H9 (cell line): ENCODE data around the gene PLEKHM1. TPM values are rescaled to one million over a fixed set of nuclear protein-coding genes. Genes with fewer than 3 reads are reported as not detected.

Experiments
- DNase-seq: peaks from one replicate; pipeline ENCODE4 v3.0.0-alpha.2; 2017
- H2AFZ ChIP-seq: one replicate; pipeline ENCODE4 v1.6.1; 2013; ENCODE audit warnings: mild to moderate bottlenecking, low read length, control low read depth, moderate library complexity
- H2AK5ac ChIP-seq: 2 replicates; pipeline ENCODE4 v1.6.1; 2013; ENCODE audit warnings: low read length, control low read depth, mixed read lengths; ENCODE audit not compliant: insufficient read length
- H2BK120ac ChIP-seq: one replicate; pipeline ENCODE4 v1.6.1; 2013; ENCODE audit warnings: low read depth, mild to moderate bottlenecking, low read length, control low read depth, inconsistent platforms; ENCODE audit not compliant: poor library complexity, severe bottlenecking
- H2BK12ac ChIP-seq: 2 replicates; pipeline ENCODE4 v1.6.1; 2013; ENCODE audit warnings: low read length, control low read depth, mixed read lengths, low read depth; ENCODE audit not compliant: insufficient read length
- H2BK15ac ChIP-seq: 2 replicates; pipeline ENCODE4 v1.6.1; 2013; ENCODE audit warnings: low read depth, low read length, control low read depth
- H2BK20ac ChIP-seq: one replicate; pipeline ENCODE4 v1.6.1; 2013; ENCODE audit warnings: low read depth, mild to moderate bottlenecking, low read length, control low read depth, inconsistent platforms; ENCODE audit not compliant: poor library complexity, severe bottlenecking
- H2BK5ac ChIP-seq: 2 replicates; pipeline ENCODE4 v1.6.1; 2013; ENCODE audit warnings: low read length, control low read depth, mixed read lengths; ENCODE audit not compliant: insufficient read length
- H3K14ac ChIP-seq: 2 replicates; pipeline ENCODE4 v1.6.1; 2013; ENCODE audit warnings: low read length, control low read depth; ENCODE audit not compliant: insufficient read depth
- H3K18ac ChIP-seq: 2 replicates; pipeline ENCODE4 v1.6.1; 2013; ENCODE audit warnings: low read depth, mild to moderate bottlenecking, mixed read lengths, low read length, control low read depth; ENCODE audit not compliant: insufficient read length
- H3K23ac ChIP-seq: 2 replicates; pipeline ENCODE4 v1.6.1; 2013; ENCODE audit warnings: low read length, control low read depth, mixed read lengths, low read depth; ENCODE audit not compliant: insufficient read length
- H3K23me2 ChIP-seq: 2 replicates; pipeline ENCODE4 v1.6.1; 2013; ENCODE audit warnings: low read depth, mild to moderate bottlenecking, mixed read lengths, low read length, control low read depth; ENCODE audit not compliant: insufficient read length, poor library complexity, severe bottlenecking
- H3K27ac ChIP-seq: 2 replicates; pipeline ENCODE4 v1.5.1; 2013; ENCODE audit warnings: low read length, control low read depth, mixed read lengths, low read depth; ENCODE audit not compliant: insufficient read length
- H3K27me3 ChIP-seq: 2 replicates; pipeline ENCODE4 v1.6.1; 2013; ENCODE audit warnings: low read length, control low read depth, inconsistent platforms; ENCODE audit not compliant: insufficient read depth
- H3K4ac ChIP-seq: 2 replicates; pipeline ENCODE4 v1.6.1; 2013; ENCODE audit warnings: low read depth, mild to moderate bottlenecking, control low read depth, inconsistent platforms, low read length, moderate library complexity
- H3K4me1 ChIP-seq: 2 replicates; pipeline ENCODE4 v1.6.1; 2013; ENCODE audit warnings: low read length, control low read depth, inconsistent platforms; ENCODE audit not compliant: insufficient read depth
- H3K4me2 ChIP-seq: 2 replicates; pipeline ENCODE4 v1.6.1; 2013; ENCODE audit warnings: low read length, control low read depth, mixed read lengths; ENCODE audit not compliant: insufficient read length, insufficient read depth
- H3K56ac ChIP-seq: 2 replicates; pipeline ENCODE4 v1.6.1; 2013; ENCODE audit warnings: low read depth, mild to moderate bottlenecking, mixed read lengths, low read length, control low read depth; ENCODE audit not compliant: insufficient read length
- H3K79me1 ChIP-seq: 2 replicates; pipeline ENCODE4 v1.6.1; 2013; ENCODE audit warnings: low read depth, mild to moderate bottlenecking, moderate library complexity, low read length, control low read depth, inconsistent platforms; ENCODE audit not compliant: insufficient read depth, poor library complexity, severe bottlenecking
- H3K79me2 ChIP-seq: 2 replicates; pipeline ENCODE4 v1.6.1; 2013; ENCODE audit warnings: low read length, control low read depth, inconsistent platforms; ENCODE audit not compliant: insufficient read depth
- H3K9ac ChIP-seq: 2 replicates; pipeline ENCODE4 v1.6.1; 2013; ENCODE audit warnings: low read length, control low read depth, mixed read lengths; ENCODE audit not compliant: insufficient read length; ENCODE audit errors: extremely low read depth
- H3K9me3 ChIP-seq: one replicate; pipeline ENCODE4 v1.6.1; 2013; ENCODE audit warnings: low read depth, low read length, inconsistent platforms; ENCODE audit not compliant: control insufficient read depth
- H3T11ph ChIP-seq: one replicate; pipeline ENCODE4 v1.6.1; 2013; ENCODE audit warnings: mild to moderate bottlenecking, low read length, control low read depth, inconsistent platforms
- H4K20me1 ChIP-seq: one replicate; pipeline ENCODE4 v1.6.1; 2013; ENCODE audit not compliant: control insufficient read depth, insufficient read length, insufficient read depth
- H4K5ac ChIP-seq: 2 replicates; pipeline ENCODE4 v1.6.1; 2013; ENCODE audit warnings: low read depth, mild to moderate bottlenecking, mixed read lengths, low read length, control low read depth; ENCODE audit not compliant: insufficient read length
- H4K8ac ChIP-seq: replicated peaks from 2 replicates; pipeline ENCODE4 v1.6.1; 2013; ENCODE audit warnings: low read length, control low read depth, mixed read lengths, low read depth; ENCODE audit not compliant: insufficient read length
- H4K91ac ChIP-seq: 2 replicates; pipeline ENCODE4 v1.6.1; 2013; ENCODE audit warnings: low read depth, mild to moderate bottlenecking, moderate library complexity, mixed read lengths, low read length, control low read depth; ENCODE audit not compliant: insufficient read length
- H3K27ac Mint-ChIP-seq, 3 experiments: 2 replicates in 2 of 3; 3 replicates in 1 of 3; pipeline ENCODE4 v1.8.0; 2020 to 2021; ENCODE audit warnings: mixed read lengths in 3 of 3, mild to moderate bottlenecking in 1 of 3, moderate library complexity in 1 of 3
- H3K27me3 Mint-ChIP-seq: 2 replicates; pipeline ENCODE4 v1.8.0; 2021; ENCODE audit warnings: low read depth, mild to moderate bottlenecking, moderate library complexity, mixed read lengths
- H3K36me3 Mint-ChIP-seq, 3 experiments: 2 replicates in 2 of 3; 3 replicates in 1 of 3; pipeline ENCODE4 v1.8.0; 2020 to 2021; ENCODE audit warnings: low read depth in 3 of 3, mixed read lengths in 3 of 3; ENCODE audit not compliant: insufficient read depth in 1 of 3
- H3K4me1 Mint-ChIP-seq, 2 experiments: 2 replicates each; pipeline ENCODE4 v1.8.0; 2020; ENCODE audit warnings: mixed read lengths in 2 of 2
- H3K4me3 Mint-ChIP-seq, 2 experiments: 2 replicates in 1 of 2; 3 replicates in 1 of 2; pipeline ENCODE4 v1.8.0; 2020 to 2021; ENCODE audit warnings: mild to moderate bottlenecking in 2 of 2, mixed read lengths in 2 of 2, moderate library complexity in 1 of 2
- H3K9me3 Mint-ChIP-seq, 2 experiments: 2 replicates in 1 of 2; 3 replicates in 1 of 2; pipeline ENCODE4 v1.8.0; 2020; ENCODE audit warnings: mild to moderate bottlenecking in 2 of 2, mixed read lengths in 2 of 2, moderate library complexity in 1 of 2
- CTCF ChIP-seq: fragments of 200-600 bp; sonication (generic); conservative IDR thresholded peaks from 3 replicates; pipeline ENCODE4 v1.8.0; 2021; ENCODE audit warnings: antibody characterized with exemption, mild to moderate bottlenecking
- WGBS: extraction: QIAGEN DNeasy Blood & Tissue Kit; methylation state at CpG from one replicate; pipeline ENCODE4 v1.1.7; 2013; ENCODE audit warnings: missing lambda C conversion rate, low lambda C conversion rate, mixed read lengths; ENCODE audit not compliant: insufficient read length; ENCODE audit errors: extremely low coverage; 5-methylcytosine and 5-hydroxymethylcytosine counted together
- total RNA-seq: library from RNA; stranded (reverse); gene quantifications from 2 replicates; pipeline ENCODE4 v1.2.1, GENCODE V29; 2021

PLEKHM1 gene
- total RNA-seq, 1 experiment from 2014 or later = 20.7 TPM

DNA sequence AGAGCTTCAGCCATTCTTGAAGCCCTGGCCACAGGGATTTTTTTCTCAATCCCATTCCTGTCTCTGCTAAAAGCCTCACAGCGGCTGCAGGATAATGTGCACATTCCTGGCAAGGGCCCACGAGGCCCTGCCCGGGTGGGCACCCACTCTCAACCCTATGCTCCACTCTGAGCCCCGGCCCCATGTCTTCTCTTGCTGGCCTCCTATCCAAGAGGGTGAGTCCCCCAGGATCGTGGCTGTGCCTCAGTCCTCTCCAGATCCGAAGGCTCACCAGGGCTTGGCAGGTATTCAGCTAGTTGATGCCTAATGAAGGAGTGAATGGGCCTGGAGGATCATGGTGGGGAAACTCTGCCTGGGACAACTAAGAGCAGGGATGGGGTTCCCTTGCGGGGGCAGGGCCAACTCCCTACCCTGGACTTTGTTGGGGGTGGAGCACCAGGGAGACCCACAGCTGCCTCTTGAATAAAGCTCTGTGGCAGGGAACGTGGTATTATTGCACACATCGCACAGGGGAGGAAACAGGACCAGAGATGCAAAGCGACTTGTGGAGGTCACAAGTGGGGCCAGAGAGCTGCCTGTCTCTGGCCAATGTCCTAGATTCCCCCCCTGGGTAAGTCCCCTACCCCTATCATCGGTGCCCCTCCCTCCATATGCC is 63.2 kb downstream of the PLEKHM1 start:
- peaks cover 57% of the 10 kb centered on the region for H3K27me3 Mint-ChIP-seq
- no peak overlapping the region for H4K8ac ChIP-seq
- peaks cover 4% of the 10 kb centered on the region for H4K20me1 ChIP-seq
- no peak overlapping the region for H3K9ac ChIP-seq
- no peak overlapping the region for H3K14ac ChIP-seq
- H3K4me2 ChIP-seq = no peak overlapping the region
- no peak overlapping the region for H4K5ac ChIP-seq
- H2AK5ac ChIP-seq = no peak overlapping the region
- H3K23ac ChIP-seq = no peak overlapping the region
- peaks cover 16% of the 10 kb centered on the region; the same call in 1 of the 2 replicates for H3K27me3 ChIP-seq
- H3K27ac Mint-ChIP-seq = no peak overlapping the region
- no peak overlapping the region for H2BK5ac ChIP-seq
- H3K23me2 ChIP-seq = peaks cover 18% of the 10 kb centered on the region
- H3K9me3 ChIP-seq = no peaks in the 10 kb centered on the region
- peaks cover 30 to 43% of the 10 kb centered on the region in 2 experiments for H3K4me1 Mint-ChIP-seq
- H3K79me1 ChIP-seq = no peaks in the 10 kb centered on the region
- no peak overlapping the region for H2BK20ac ChIP-seq
- no peak overlapping the region for H3K18ac ChIP-seq
- H3K4ac ChIP-seq = no peak overlapping the region
- no peak overlapping the region for H2BK12ac ChIP-seq
- no peak overlapping the region for H3K56ac ChIP-seq
- peak; percentile 28 for DNase-seq
- WGBS = no CpG with 5 or more reads among the region's 11 CpGs
- no peak overlapping the region for H3T11ph ChIP-seq
- H3K9me3 Mint-ChIP-seq = peaks cover 5 to 7% of the 10 kb centered on the region in 2 experiments; a peak in 4 of 5 replicates
- H2BK15ac ChIP-seq = no peak overlapping the region
- H3K4me1 ChIP-seq = no peaks in the 10 kb centered on the region
- no peak for TF ChIP-seq CTCF
- no peaks in the 10 kb centered on the region for H3K79me2 ChIP-seq
- H2AFZ ChIP-seq = no peak overlapping the region
- peaks cover 0 to 6% (median 2%) of the 10 kb centered on the region in 3 experiments; a peak in 4 of 7 replicates for H3K36me3 Mint-ChIP-seq
- no peak overlapping the region for H2BK120ac ChIP-seq
- peak overlapping the region in 1 of 2 experiments; percentile 57; a peak in 2 of 5 replicates for H3K4me3 Mint-ChIP-seq
- H3K27ac ChIP-seq = no peak overlapping the region
- no peak overlapping the region for H4K91ac ChIP-seq
